Activated CD8-positive, alpha-beta T cell treated with anti-CD3 and anti-CD28 coated beads for 36 hours (primary cell): ENCODE results near the gene UBE2D2. TPM values are rescaled to one million over a fixed set of nuclear protein-coding genes. Genes with fewer than 3 reads are reported as not detected.

Experiments
- ATAC-seq: fragments of 200-7000 bp; cut with Tn5 transposase; one replicate; pipeline ENCODE4 v1.10.0; 2021; ENCODE audit warnings: mild to moderate bottlenecking, moderate library complexity
- CTCF ChIA-PET: fragments of 350-600 bp; sonication (Branson Sonifier 250); formaldehyde crosslinking; loops from one replicate; lab custom pipeline; 2021; ENCODE audit warnings: antibody characterized with exemption; lab: Charles Lee
- POLR2A ChIA-PET: fragments of 350-600 bp; sonication (Branson Sonifier 250); formaldehyde crosslinking; loops from one replicate; lab custom pipeline; 2021; ENCODE audit warnings: antibody characterized with exemption; lab: Charles Lee
- DNase-seq: peaks from one replicate; pipeline ENCODE4 v3.0.0-alpha.2; 2020
- H3K27ac Mint-ChIP-seq: one replicate; pipeline ENCODE4 v1.8.0; 2021; ENCODE audit warnings: mild to moderate bottlenecking, mixed read lengths
- H3K27me3 Mint-ChIP-seq: one replicate; pipeline ENCODE4 v1.8.0; 2021; ENCODE audit warnings: mixed read lengths
- H3K36me3 Mint-ChIP-seq: one replicate; pipeline ENCODE4 v1.8.0; 2021; ENCODE audit warnings: low read depth, mixed read lengths
- H3K4me1 Mint-ChIP-seq: one replicate; pipeline ENCODE4 v1.8.0; 2021; ENCODE audit warnings: low read depth, mixed read lengths
- H3K4me3 Mint-ChIP-seq: one replicate; pipeline ENCODE4 v1.8.0; 2021; ENCODE audit warnings: mild to moderate bottlenecking, moderate library complexity, mixed read lengths
- H3K9me3 Mint-ChIP-seq: one replicate; pipeline ENCODE4 v1.8.0; 2021; ENCODE audit warnings: mixed read lengths
- CTCF ChIP-seq: fragments of 200-600 bp; IDR thresholded peaks from one replicate; pipeline ENCODE4 v1.8.0; 2022; ENCODE audit warnings: antibody characterized with exemption, mild to moderate bottlenecking
- intact Hi-C: fragments of 100-400 bp; cut with micrococcal nuclease; formaldehyde crosslinking; loops from one replicate; pipeline ENCODE4 v1.10.0; 2022
- total RNA-seq, 2 experiments: library from RNA; stranded (reverse); gene quantifications; one replicate each; pipeline ENCODE4 v1.2.3, GENCODE V29; 2021

UBE2D2 gene
- total RNA-seq, 2 experiments from 2014 or later, result 239 to 253 TPM

GRCh38 chr5:139666551-139666950 is 105.4 kb downstream of the UBE2D2 start:
- Mint-ChIP-seq H3K4me3 (no peak overlapping the region), H3K27me3 (no peaks in the 10 kb centered on the region), H3K36me3 (no peaks in the 10 kb centered on the region), H3K4me1 (peaks cover 60% of the 10 kb centered on the region), H3K9me3 (no peaks in the 10 kb centered on the region), H3K27ac (peak overlapping the region; percentile 6)
- TF ChIP-seq CTCF, result no peak
- POLR2A ChIA-PET, result interaction anchor here (0.6 to 2.3 kb wide), 6 partner anchors 11 to 486 kb away, joined by 3 to 7 read pairs (median 4); partner anchors contain the start of gene CXXC5
- intact Hi-C loops, result no loop called here
- ATAC-seq (no peak), DNase-seq (no peak)
- CTCF ChIA-PET, result interaction anchor here (0.6 to 5.5 kb wide), 5 partner anchors 8 to 244 kb away, joined by 3 to 65 read pairs (median 3); no protein-coding TSS in a partner anchor

GRCh38 chr5:139667001-139667729 is 106.0 kb downstream of the UBE2D2 start:
- DNase-seq (peak; percentile 43), ATAC-seq (peak; percentile 10)
- H3K36me3 Mint-ChIP-seq, result no peaks in the 10 kb centered on the region
- peaks cover 63% of the 10 kb centered on the region for H3K4me1 Mint-ChIP-seq
- peak overlapping the region; percentile 55 for H3K27ac Mint-ChIP-seq
- ChIA-PET POLR2A (interaction anchor here (0.6 to 2.3 kb wide), 8 partner anchors 9 to 486 kb away, joined by 3 to 7 read pairs (median 4); partner anchors contain the start of gene CXXC5), CTCF (interaction anchor here (0.6 to 5.5 kb wide), 7 partner anchors 9 to 98 kb away, joined by 3 to 65 read pairs (median 3); no protein-coding TSS in a partner anchor)
- no peaks in the 10 kb centered on the region for H3K27me3 Mint-ChIP-seq
- H3K9me3 Mint-ChIP-seq, result no peaks in the 10 kb centered on the region
- no peak for TF ChIP-seq CTCF
- H3K4me3 Mint-ChIP-seq, result peak overlapping the region; percentile 50
- intact Hi-C loops, result no loop called here

GRCh38 chr5:139667730-139668063 is 106.6 kb downstream of the UBE2D2 start:
- TF ChIP-seq CTCF, result no peak
- Mint-ChIP-seq H3K4me1 (peaks cover 63% of the 10 kb centered on the region), H3K36me3 (no peaks in the 10 kb centered on the region), H3K27ac (peak overlapping the region; percentile 55), H3K27me3 (no peaks in the 10 kb centered on the region), H3K9me3 (no peaks in the 10 kb centered on the region), H3K4me3 (peak overlapping the region; percentile 50)
- ATAC-seq (no peak), DNase-seq (no peak)
- intact Hi-C loops, result no loop called here
- ChIA-PET CTCF (interaction anchor here (1.0 to 5.5 kb wide), 5 partner anchors 9 to 98 kb away, joined by 3 to 65 read pairs (median 3); no protein-coding TSS in a partner anchor), POLR2A (interaction anchor here (0.9 to 2.3 kb wide), 7 partner anchors 10 to 42 kb away, joined by 4 to 7 read pairs (median 5); partner anchors contain the start of gene CXXC5)

GRCh38 chr5:139668064-139668880 is 107.1 kb downstream of the UBE2D2 start:
- Mint-ChIP-seq H3K4me3 (peak overlapping the region; percentile 79), H3K27ac (peak overlapping the region; percentile 79), H3K9me3 (no peaks in the 10 kb centered on the region), H3K4me1 (peaks cover 61% of the 10 kb centered on the region), H3K27me3 (no peaks in the 10 kb centered on the region), H3K36me3 (no peaks in the 10 kb centered on the region)
- CTCF ChIA-PET, result interaction anchor here (1.0 to 5.5 kb wide), 7 partner anchors 9 to 107 kb away, joined by 3 to 65 read pairs (median 4); no protein-coding TSS in a partner anchor
- TF ChIP-seq CTCF, result no peak
- intact Hi-C loops, result no loop called here
- peak; percentile 21 for ATAC-seq
- POLR2A ChIA-PET, result interaction anchor here (0.7 to 2.9 kb wide), 4 partner anchors 10 to 42 kb away, joined by 3 to 13 read pairs (median 4); no protein-coding TSS in a partner anchor
- DNase-seq, result peak; percentile 66
